Measurements from ENCODE around the gene ATP2B3.
"Not testable (repeated sequence)": the region's sequence is repeated elsewhere in the genome, so short reads cannot be mapped to it uniquely, and the experiment has no call there.

DNA sequence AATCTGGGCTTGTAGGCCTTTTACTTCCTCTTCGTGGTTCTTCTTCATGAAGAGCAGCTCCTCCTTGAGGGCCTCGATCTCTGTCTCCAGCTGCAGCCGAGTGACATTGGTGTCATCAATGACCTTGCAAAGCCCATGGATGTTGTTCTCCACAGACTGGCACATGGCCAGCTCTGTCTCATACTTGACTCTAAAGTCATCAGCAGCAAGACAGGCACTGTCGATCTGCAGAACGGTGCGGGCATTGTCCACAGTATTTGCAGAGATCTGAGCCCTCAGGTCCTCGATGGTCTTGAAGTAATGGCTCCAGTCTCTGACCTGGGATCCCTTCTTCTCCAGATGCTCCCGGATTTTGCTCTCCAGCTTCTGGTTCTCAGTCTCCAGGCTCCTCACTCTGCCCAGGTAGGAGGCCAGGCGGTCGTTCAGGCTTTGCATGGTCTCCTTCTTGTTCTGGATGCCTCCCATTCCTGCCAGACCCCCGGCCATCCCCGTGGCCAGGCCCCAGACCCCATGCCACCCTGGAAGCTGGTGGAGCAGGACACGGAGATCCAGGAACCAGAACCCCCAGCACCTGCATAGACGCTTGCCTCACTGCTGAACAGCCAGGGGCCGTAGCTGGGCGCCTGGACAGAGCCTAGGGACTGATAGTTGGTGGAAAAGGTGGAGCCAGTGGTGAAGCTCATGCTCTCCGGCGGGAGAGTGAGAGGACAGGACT, 87.4 kb downstream of the ATP2B3 start:
- TF ChIP-seq CTCF, POLR2AphosphoS5 (IDR thresholded peaks at IDR 0.05): not testable (repeated sequence)
